ENCODE results near the gene GNB4. TPM values are rescaled to one million over a fixed set of nuclear protein-coding genes. Genes with fewer than 3 reads are reported as not detected.

Gene GNB4
- total RNA-seq, 1 experiment from 2014 or later = 26.7 TPM

DNA sequence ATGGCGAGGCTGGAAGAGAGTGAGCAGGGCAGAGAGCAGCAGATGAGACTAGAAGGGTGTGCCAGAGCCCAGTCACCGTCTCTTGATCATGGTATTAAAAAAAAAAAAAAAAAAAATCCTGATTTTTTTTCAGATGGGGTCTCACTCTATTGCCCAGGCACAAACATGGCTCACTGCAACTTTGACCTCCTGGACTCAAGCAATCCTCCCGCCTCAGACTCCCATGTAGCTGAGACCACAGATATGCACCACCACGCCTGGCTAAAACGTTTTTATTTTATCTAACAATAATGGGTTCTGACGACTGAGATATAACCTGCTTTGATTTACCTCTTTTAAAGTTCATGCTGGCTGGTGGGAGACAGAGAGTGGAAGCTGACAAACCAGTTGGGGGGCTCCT is 4.0 kb downstream of the GNB4 start:
- Histone ChIP-seq H3K4me3 (ENCODE audit: low read depth in 2 of 2, low read length in 2 of 2) (no peak overlapping the region), H3K4me1 (ENCODE audit: control insufficient read depth, insufficient read depth, low read length) (peaks cover 9% of the 10 kb centered on the region), H3K27me3 (ENCODE audit: control insufficient read depth, insufficient read depth, low read length) (no peaks in the 10 kb centered on the region), H3K9me3 (ENCODE audit: control insufficient read depth, insufficient read depth, low read depth, low read length) (no peaks in the 10 kb centered on the region), H3K36me3 (ENCODE audit: control insufficient read depth, insufficient read depth, low read length) (no peaks in the 10 kb centered on the region), H3K27ac (ENCODE audit: low read length) (no peak overlapping the region)
- DNase-seq (ENCODE audit: low read depth, low spot score) (no peak), ATAC-seq (no peak)
- intact Hi-C loops (cut with micrococcal nuclease; ENCODE audit: unreplicated experiment) (no loop called here), in situ Hi-C loops (cut with HindIII; ENCODE audit: low pct_unique_long_range_greater_than_20kb, low sequenced_read_pairs) (no loop called here)
- CTCF ChIA-PET = interaction anchor here (0.8 kb wide), 1 partner anchor 111 kb away, joined by 4 read pairs; no protein-coding TSS in a partner anchor
- POLR2A ChIA-PET = no interaction called here
- TF ChIP-seq TCF7L2 (IDR thresholded peaks at IDR 0.05; ENCODE audit: low read depth, low read length) (no peak), SIN3A (IDR thresholded peaks at IDR 0.05; ENCODE audit: borderline replicate concordance, insufficient read depth, low read depth, low read length) (no peak), POLR2AphosphoS5 (IDR thresholded peaks at IDR 0.05; ENCODE audit: low read depth, low read length) (no peak)
- TF ChIP-seq, protein P1, sequence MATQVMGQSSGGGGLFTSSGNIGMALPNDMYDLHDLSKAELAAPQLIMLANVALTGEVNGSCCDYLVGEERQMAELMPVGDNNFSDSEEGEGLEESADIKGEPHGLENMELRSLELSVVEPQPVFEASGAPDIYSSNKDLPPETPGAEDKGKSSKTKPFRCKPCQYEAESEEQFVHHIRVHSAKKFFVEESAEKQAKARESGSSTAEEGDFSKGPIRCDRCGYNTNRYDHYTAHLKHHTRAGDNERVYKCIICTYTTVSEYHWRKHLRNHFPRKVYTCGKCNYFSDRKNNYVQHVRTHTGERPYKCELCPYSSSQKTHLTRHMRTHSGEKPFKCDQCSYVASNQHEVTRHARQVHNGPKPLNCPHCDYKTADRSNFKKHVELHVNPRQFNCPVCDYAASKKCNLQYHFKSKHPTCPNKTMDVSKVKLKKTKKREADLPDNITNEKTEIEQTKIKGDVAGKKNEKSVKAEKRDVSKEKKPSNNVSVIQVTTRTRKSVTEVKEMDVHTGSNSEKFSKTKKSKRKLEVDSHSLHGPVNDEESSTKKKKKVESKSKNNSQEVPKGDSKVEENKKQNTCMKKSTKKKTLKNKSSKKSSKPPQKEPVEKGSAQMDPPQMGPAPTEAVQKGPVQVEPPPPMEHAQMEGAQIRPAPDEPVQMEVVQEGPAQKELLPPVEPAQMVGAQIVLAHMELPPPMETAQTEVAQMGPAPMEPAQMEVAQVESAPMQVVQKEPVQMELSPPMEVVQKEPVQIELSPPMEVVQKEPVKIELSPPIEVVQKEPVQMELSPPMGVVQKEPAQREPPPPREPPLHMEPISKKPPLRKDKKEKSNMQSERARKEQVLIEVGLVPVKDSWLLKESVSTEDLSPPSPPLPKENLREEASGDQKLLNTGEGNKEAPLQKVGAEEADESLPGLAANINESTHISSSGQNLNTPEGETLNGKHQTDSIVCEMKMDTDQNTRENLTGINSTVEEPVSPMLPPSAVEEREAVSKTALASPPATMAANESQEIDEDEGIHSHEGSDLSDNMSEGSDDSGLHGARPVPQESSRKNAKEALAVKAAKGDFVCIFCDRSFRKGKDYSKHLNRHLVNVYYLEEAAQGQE (IDR thresholded peaks at IDR 0.05; ENCODE audit: insufficient read depth in 1 of 2, low read depth in 2 of 2, low read length in 1 of 2) = no peak
- TF ChIP-seq, protein P2, sequence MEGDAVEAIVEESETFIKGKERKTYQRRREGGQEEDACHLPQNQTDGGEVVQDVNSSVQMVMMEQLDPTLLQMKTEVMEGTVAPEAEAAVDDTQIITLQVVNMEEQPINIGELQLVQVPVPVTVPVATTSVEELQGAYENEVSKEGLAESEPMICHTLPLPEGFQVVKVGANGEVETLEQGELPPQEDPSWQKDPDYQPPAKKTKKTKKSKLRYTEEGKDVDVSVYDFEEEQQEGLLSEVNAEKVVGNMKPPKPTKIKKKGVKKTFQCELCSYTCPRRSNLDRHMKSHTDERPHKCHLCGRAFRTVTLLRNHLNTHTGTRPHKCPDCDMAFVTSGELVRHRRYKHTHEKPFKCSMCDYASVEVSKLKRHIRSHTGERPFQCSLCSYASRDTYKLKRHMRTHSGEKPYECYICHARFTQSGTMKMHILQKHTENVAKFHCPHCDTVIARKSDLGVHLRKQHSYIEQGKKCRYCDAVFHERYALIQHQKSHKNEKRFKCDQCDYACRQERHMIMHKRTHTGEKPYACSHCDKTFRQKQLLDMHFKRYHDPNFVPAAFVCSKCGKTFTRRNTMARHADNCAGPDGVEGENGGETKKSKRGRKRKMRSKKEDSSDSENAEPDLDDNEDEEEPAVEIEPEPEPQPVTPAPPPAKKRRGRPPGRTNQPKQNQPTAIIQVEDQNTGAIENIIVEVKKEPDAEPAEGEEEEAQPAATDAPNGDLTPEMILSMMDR (IDR thresholded peaks at IDR 0.05) = no peak
- BruUV-seq (replicated peaks) = no TSS peak

DNA sequence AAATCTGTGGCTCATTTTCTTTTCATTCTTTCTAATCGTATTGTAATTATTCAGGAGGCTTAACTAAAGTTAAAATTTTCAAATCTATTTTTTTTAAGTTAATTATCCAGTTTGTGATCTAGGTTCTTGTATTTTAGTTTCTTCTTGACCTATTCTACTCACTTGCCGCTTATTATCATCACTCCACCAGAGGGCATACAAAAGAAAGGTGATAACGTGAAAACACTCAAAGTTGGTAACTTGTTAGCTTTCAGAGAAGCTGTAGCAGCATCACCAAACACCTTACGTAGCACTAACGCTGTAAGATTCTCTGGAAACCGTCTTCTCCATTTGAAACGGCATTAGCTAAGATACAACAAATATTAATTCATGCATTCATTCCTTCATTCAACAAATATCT is 4.8 kb downstream of the GNB4 start:
- no peaks in the 10 kb centered on the region for H3K27me3 ChIP-seq (ENCODE audit: control insufficient read depth, insufficient read depth, low read length)
- BruUV-seq (replicated peaks) = no TSS peak
- intact Hi-C loops (cut with micrococcal nuclease; ENCODE audit: unreplicated experiment) (loop anchor here (1.0 kb wide), 1 partner anchor 112 kb away; no protein-coding TSS in a partner anchor), in situ Hi-C loops (cut with HindIII; ENCODE audit: low pct_unique_long_range_greater_than_20kb, low sequenced_read_pairs) (no loop called here)
- no peak for ATAC-seq
- ChIA-PET POLR2A (no interaction called here), CTCF (interaction anchor here (0.8 kb wide), 1 partner anchor 112 kb away, joined by 4 read pairs; no protein-coding TSS in a partner anchor)
- no peak for DNase-seq (ENCODE audit: low read depth, low spot score)
- no peak for TF ChIP-seq TCF7L2 (IDR thresholded peaks at IDR 0.05; ENCODE audit: low read depth, low read length)
- TF ChIP-seq, protein P2 (IDR thresholded peaks at IDR 0.05) = peak; percentile 60; the same call in 1 of the 2 replicates
- TF ChIP-seq POLR2AphosphoS5 (IDR thresholded peaks at IDR 0.05; ENCODE audit: low read depth, low read length) = no peak
- no peak for TF ChIP-seq SIN3A (IDR thresholded peaks at IDR 0.05; ENCODE audit: borderline replicate concordance, insufficient read depth, low read depth, low read length)
- TF ChIP-seq, protein P1 (IDR thresholded peaks at IDR 0.05; ENCODE audit: insufficient read depth in 1 of 2, low read depth in 2 of 2, low read length in 1 of 2) = no peak
- H3K9me3 ChIP-seq (ENCODE audit: control insufficient read depth, insufficient read depth, low read depth, low read length) = no peaks in the 10 kb centered on the region
- H3K36me3 ChIP-seq (ENCODE audit: control insufficient read depth, insufficient read depth, low read length) = no peaks in the 10 kb centered on the region
- 0 out of 2 replicates have a peak, but pooled peaks cover 3% of the 10 kb centered on the region for H3K4me1 ChIP-seq (ENCODE audit: control insufficient read depth, insufficient read depth, low read length)
- H3K27ac ChIP-seq (ENCODE audit: low read length) = no peak overlapping the region
- H3K4me3 ChIP-seq (ENCODE audit: low read depth in 2 of 2, low read length in 2 of 2) = no peak overlapping the region

Data from Panc1 (cell line).